Kidney epithelial cell (primary cell): Measurements from ENCODE around the gene SS18L1. TPM values are rescaled to one million over a fixed set of nuclear protein-coding genes. Genes with fewer than 3 reads are reported as not detected.

Experiments used
- DNase-seq: peaks from one replicate; pipeline ENCODE4 v3.0.0-alpha.2; 2010; ENCODE audit warnings: low read depth
- H3K27me3 ChIP-seq: 2 replicates; pipeline ENCODE4 v1.6.0; 2011; ENCODE audit warnings: low read length; ENCODE audit not compliant: control insufficient read depth, insufficient read depth
- H3K36me3 ChIP-seq: 2 replicates; pipeline ENCODE4 v1.5.1; 2011; ENCODE audit warnings: low read length; ENCODE audit not compliant: control insufficient read depth, insufficient read depth
- H3K4me3 ChIP-seq: 2 replicates; pipeline ENCODE4 v1.5.1; 2011; ENCODE audit warnings: low read depth, mild to moderate bottlenecking, control low read depth, low read length
- CTCF ChIP-seq: IDR thresholded peaks from 2 replicates; pipeline ENCODE4 v1.5.1; 2011; ENCODE audit warnings: mild to moderate bottlenecking, moderate library complexity, low read length, control low read depth, inconsistent platforms; ENCODE audit not compliant: insufficient read depth, poor library complexity, severe bottlenecking
- total RNA-seq: library from RNA; depleted of rRNA; stranded (reverse); fragments of >200 nt; gene quantifications from 2 replicates; pipeline ENCODE4 v1.2.3, GENCODE V29; 2015

The SS18L1 gene
- total RNA-seq, 1 donor from 2014 or later: 15.9 TPM

GRCh38 chr20:62208795-62209755 is 65.5 kb downstream of the SS18L1 start:
- peak; percentile 31 for TF ChIP-seq CTCF
- Histone ChIP-seq H3K27me3 (peaks cover 45% of the 10 kb centered on the region), H3K4me3 (no peak overlapping the region), H3K36me3 (no peaks in the 10 kb centered on the region)
- DNase-seq: no peak

GRCh38 chr20:62209850-62210495 is 66.4 kb downstream of the SS18L1 start:
- Histone ChIP-seq H3K27me3 (peaks cover 54% of the 10 kb centered on the region), H3K4me3 (no peak overlapping the region), H3K36me3 (no peaks in the 10 kb centered on the region)
- TF ChIP-seq CTCF: no peak
- DNase-seq: no peak

- no peak for DNase-seq
- H3K36me3 ChIP-seq: no peaks in the 10 kb centered on the region
- H3K27me3 ChIP-seq: peaks cover 59% of the 10 kb centered on the region
- no peak for TF ChIP-seq CTCF
- no peak overlapping the region for H3K4me3 ChIP-seq
Observed at GRCh38 chr20:62210496-62210855, 66.9 kb downstream of the SS18L1 start.

GRCh38 chr20:62211216-62211615 is 67.6 kb downstream of the SS18L1 start:
- no peak overlapping the region for H3K4me3 ChIP-seq
- peaks cover 66% of the 10 kb centered on the region for H3K27me3 ChIP-seq
- H3K36me3 ChIP-seq: no peaks in the 10 kb centered on the region
- DNase-seq: no peak
- no peak for TF ChIP-seq CTCF

- no peak for DNase-seq
- TF ChIP-seq CTCF: no peak
- peaks cover 70% of the 10 kb centered on the region for H3K27me3 ChIP-seq
- no peak overlapping the region for H3K4me3 ChIP-seq
- no peaks in the 10 kb centered on the region for H3K36me3 ChIP-seq
Observed at GRCh38 chr20:62211769-62212288, 68.3 kb downstream of the SS18L1 start.
